HG02852 (cell line): ENCODE data around the gene LYL1.

Experiments used
- ATAC-seq: cut with Tn5 transposase; IDR thresholded peaks from one replicate; pipeline ENCODE4 v1.9.1; 2021; ENCODE audit warnings: mild to moderate bottlenecking, moderate library complexity; ENCODE audit not compliant: unreplicated experiment

The LYL1 gene

GRCh38 chr19:13094106-13094504 lies 8.6 kb downstream of the LYL1 start:
- no peak for ATAC-seq

- no peak for ATAC-seq
Observed at GRCh38 chr19:13093407-13094105, 9.1 kb downstream of the LYL1 start.

- no peak for ATAC-seq
Observed at GRCh38 chr19:13092606-13093235, 9.9 kb downstream of the LYL1 start.

GRCh38 chr19:13092158-13092543 lies 10.5 kb downstream of the LYL1 start:
- no peak for ATAC-seq

- ATAC-seq: no peak
Observed at GRCh38 chr19:13091400-13092157, 11.1 kb downstream of the LYL1 start.

- ATAC-seq: no peak
Observed at GRCh38 chr19:13090511-13091231, 12.0 kb downstream of the LYL1 start.

- no peak for ATAC-seq
Observed at GRCh38 chr19:13089857-13090507, 12.7 kb downstream of the LYL1 start.

- ATAC-seq: no peak
Observed at GRCh38 chr19:13089139-13089856, 13.4 kb downstream of the LYL1 start.

- no peak for ATAC-seq
Observed at GRCh38 chr19:13087795-13088537, 14.7 kb downstream of the LYL1 start.

GRCh38 chr19:13087295-13087694 lies 15.4 kb downstream of the LYL1 start:
- no peak for ATAC-seq

GRCh38 chr19:13086341-13086740 lies 16.3 kb downstream of the LYL1 start:
- ATAC-seq: no peak

- no peak for ATAC-seq
Observed at GRCh38 chr19:13085666-13086065, 17.0 kb downstream of the LYL1 start.

GRCh38 chr19:13083627-13084026 lies 19.0 kb downstream of the LYL1 start:
- no peak for ATAC-seq

GRCh38 chr19:13083008-13083404 lies 19.7 kb downstream of the LYL1 start:
- no peak for ATAC-seq

GRCh38 chr19:13082192-13083007 lies 20.3 kb downstream of the LYL1 start:
- ATAC-seq: no peak

GRCh38 chr19:13079542-13079986 lies 23.1 kb downstream of the LYL1 start:
- ATAC-seq: no peak

- no peak for ATAC-seq
Observed at GRCh38 chr19:13078897-13079541, 23.6 kb downstream of the LYL1 start.

GRCh38 chr19:13078381-13078780 lies 24.3 kb downstream of the LYL1 start:
- no peak for ATAC-seq
